GM18909 (cell line): ENCODE measurements around the gene HOXA1.

Experiments
- ATAC-seq: cut with Tn5 transposase; IDR thresholded peaks from one replicate; pipeline ENCODE4 v1.9.1; 2021; ENCODE audit warnings: mild to moderate bottlenecking; ENCODE audit not compliant: unreplicated experiment, poor library complexity

HOXA1 gene

DNA sequence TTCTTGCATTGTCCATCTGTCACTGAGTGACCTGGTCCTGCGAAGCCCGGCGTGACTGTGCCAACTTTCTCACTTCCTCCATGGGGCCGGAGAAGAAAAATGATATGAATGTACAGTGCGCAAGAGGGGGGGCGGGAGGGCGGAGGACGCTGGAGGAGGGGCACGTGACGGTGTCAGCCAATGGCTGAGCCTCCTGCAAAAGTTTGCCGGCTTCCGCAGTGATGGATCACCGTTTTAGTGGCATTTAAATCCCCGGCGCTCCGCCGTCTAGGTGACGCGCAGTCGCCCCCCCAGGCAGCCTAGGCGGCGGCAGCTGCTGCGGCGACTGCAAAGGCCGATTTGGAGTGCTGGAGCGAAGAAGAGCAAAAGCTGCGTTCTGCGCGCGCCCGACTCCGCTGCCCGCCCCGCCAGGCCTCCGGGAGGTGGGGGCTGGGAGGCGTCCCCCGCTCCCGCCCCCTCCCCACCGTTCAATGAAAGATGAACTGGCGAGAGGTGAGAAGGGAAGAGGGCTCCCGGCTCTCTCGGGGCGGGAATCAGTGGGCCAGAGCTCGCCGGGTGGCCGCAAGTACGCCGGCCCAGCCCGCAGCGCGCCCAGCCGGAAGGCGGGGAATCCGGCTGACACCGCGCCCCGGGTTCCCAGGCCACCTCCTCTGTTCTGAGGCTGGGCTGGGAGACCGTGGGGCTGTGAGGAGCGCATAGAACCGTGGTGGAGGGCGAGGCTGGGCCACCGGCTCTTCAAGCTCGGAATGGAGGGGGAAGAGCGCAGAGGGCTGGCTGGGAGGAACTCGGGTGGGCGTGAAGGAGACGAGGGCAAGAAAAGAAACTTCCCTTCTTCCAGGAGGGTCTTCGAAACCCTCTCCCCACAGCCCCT is at the start of gene HOXA1:
Gene HOXA1, minus strand, starts transcription at position 104 of the 871 bp plus-strand sequence. Its CDS starts 88 bp downstream, at position 16.
- ATAC-seq = peak; percentile 83

- no peak for ATAC-seq
Observed at GRCh38 chr7:27145165-27145913, 49.5 kb upstream of the HOXA1 start.

- no peak for ATAC-seq
Observed at GRCh38 chr7:27144781-27145164, 49.0 kb upstream of the HOXA1 start.

- no peak for ATAC-seq
Observed at GRCh38 chr7:27143950-27144780, 48.4 kb upstream of the HOXA1 start.

GRCh38 chr7:27143023-27143949 is 47.5 kb upstream of the HOXA1 start, which contains the start of gene HOXA5:
TSS of gene HOXA5 (minus strand) at chr7:27143681. CDS start at chr7:27143607, 74 bp downstream.
- ATAC-seq = no peak

DNA sequence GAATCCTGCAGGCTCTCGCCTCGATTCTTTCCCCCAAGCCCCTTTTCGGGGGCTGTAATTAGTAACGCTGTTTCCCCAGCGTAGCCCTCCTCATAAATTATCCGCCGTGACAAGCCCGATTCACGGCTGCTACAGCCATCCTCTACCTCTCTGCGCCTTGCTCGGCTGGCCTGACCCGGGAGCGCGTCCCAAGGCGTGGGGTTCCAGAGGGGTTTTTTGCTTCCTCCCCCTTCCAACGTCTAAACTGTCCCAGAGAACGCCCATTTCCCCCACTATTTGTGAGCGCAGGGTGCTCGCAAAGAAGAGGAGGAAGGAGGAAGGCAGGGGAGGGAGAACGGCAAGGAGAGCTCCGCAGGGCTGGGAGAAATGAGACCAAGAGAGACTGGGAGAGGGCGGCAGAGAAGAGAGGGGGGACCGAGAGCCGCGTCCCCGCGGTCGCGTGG is 46.8 kb upstream of the HOXA1 start:
- ATAC-seq = no peak

- no peak for ATAC-seq
Observed at GRCh38 chr7:27141923-27142579, 46.3 kb upstream of the HOXA1 start.

DNA sequence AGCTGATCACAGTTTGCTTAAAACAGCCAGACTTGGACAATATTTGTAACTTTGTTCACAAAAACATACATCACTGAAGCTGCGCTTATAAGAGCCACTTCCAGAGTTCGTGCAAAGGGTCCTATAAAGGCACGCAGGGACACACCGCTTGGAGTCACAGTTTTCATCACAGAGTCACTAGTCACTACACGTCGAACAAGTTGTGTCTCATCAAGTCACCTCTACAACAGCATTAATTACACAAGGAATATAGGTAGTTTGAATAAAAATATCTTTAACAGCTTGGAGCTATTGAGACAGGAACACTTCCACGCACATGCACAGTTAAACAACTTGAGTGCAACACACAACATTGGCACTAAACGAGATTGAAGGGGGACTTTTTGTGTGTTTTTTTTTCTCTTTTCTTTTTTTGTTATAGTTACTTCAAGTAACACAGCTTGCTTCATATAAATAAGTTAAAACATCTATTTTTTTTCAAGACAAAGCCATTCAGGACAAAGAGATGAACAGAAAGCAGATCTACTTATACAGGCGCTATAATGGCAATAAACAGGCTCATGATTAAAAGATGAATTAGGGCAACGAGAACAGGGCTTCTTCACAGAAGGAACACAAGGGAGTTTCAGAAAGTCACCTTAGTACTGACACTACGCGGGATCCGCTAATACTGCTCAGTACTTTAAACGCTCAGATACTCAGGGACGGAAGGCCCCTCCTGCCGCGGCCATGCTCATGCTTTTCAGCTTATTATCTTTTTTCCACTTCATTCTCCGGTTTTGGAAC is 45.5 kb upstream of the HOXA1 start:
- no peak for ATAC-seq

GRCh38 chr7:27140126-27140857 is 44.5 kb upstream of the HOXA1 start:
- ATAC-seq = no peak

- no peak for ATAC-seq
Observed at GRCh38 chr7:27139334-27140125, 43.7 kb upstream of the HOXA1 start.

GRCh38 chr7:27138985-27139333 is 43.2 kb upstream of the HOXA1 start:
- ATAC-seq = no peak

- ATAC-seq = no peak
Observed at GRCh38 chr7:27138472-27138871, 42.7 kb upstream of the HOXA1 start.

GRCh38 chr7:27137640-27138315 is 42.0 kb upstream of the HOXA1 start:
- no peak for ATAC-seq

DNA sequence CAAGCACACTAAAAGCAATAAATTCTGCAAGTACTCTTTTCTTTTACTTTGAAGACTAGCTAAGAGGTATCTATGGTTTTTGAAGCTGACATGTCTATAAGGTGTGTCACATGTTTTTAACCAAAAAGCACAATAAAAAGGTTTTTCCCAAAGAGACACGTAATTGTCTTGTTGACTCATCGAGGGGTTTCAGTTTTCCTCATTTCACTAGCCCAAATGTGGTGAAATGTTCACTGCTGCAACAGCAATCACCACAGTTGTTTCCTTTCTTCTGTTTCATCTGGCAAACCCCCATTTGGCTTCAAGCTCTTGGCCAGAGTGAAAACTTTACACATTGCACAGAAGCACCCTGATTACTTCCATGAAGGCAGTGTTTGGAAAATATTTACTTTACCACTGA is 38.6 kb upstream of the HOXA1 start:
- no peak for ATAC-seq

- ATAC-seq = no peak
Observed at GRCh38 chr7:27133409-27134231, 37.8 kb upstream of the HOXA1 start.
